NCI-H2196 (cell line): ENCODE measurements around the gene CDY2B.
"Not testable (repeated sequence)": the region's sequence is repeated elsewhere in the genome, so short reads cannot be mapped to it uniquely, and the experiment has no call there.

ENCODE experiments used
- DNase-seq: peaks from one replicate; lab custom pipeline; 2025; ENCODE audit not compliant: unreplicated experiment; lab: John Stamatoyannopoulos, UW

The CDY2B gene

GRCh38 chrY:17880120-17880519 is at the start of gene CDY2B:
CDY2B (minus strand) TSS chrY:17880220; CDS start chrY:17879892, 328 bp downstream.
- not testable (repeated sequence) for DNase-seq

GRCh38 chrY:17908009-17908408 is 28.0 kb upstream of the CDY2B start:
- DNase-seq = not testable (repeated sequence)

GRCh38 chrY:17907351-17907750 is 27.3 kb upstream of the CDY2B start:
- DNase-seq = not testable (repeated sequence)

GRCh38 chrY:17881697-17882096 is 1.7 kb upstream of the CDY2B start:
- DNase-seq = not testable (repeated sequence)

GRCh38 chrY:17876767-17877166 is 3.3 kb downstream of the CDY2B start:
- DNase-seq = not testable (repeated sequence)

GRCh38 chrY:17875401-17875800 is 4.6 kb downstream of the CDY2B start:
- DNase-seq = not testable (repeated sequence)

- not testable (repeated sequence) for DNase-seq
Observed at GRCh38 chrY:17871194-17871903, 8.7 kb downstream of the CDY2B start.

- not testable (repeated sequence) for DNase-seq
Observed at GRCh38 chrY:17870737-17871136, 9.3 kb downstream of the CDY2B start.

- DNase-seq = not testable (repeated sequence)
Observed at GRCh38 chrY:17867850-17868249, 12.2 kb downstream of the CDY2B start.

- DNase-seq = not testable (repeated sequence)
Observed at GRCh38 chrY:17860634-17861033, 19.4 kb downstream of the CDY2B start.

GRCh38 chrY:17856963-17857848 is 22.8 kb downstream of the CDY2B start:
- not testable (repeated sequence) for DNase-seq

GRCh38 chrY:17856508-17856907 is 23.5 kb downstream of the CDY2B start:
- not testable (repeated sequence) for DNase-seq

GRCh38 chrY:17849131-17849530 is 30.9 kb downstream of the CDY2B start:
- not testable (repeated sequence) for DNase-seq

- DNase-seq = not testable (repeated sequence)
Observed at GRCh38 chrY:17832149-17832548, 47.9 kb downstream of the CDY2B start.
